Measurements from ENCODE around the gene C21orf58.

The C21orf58 gene

DNA sequence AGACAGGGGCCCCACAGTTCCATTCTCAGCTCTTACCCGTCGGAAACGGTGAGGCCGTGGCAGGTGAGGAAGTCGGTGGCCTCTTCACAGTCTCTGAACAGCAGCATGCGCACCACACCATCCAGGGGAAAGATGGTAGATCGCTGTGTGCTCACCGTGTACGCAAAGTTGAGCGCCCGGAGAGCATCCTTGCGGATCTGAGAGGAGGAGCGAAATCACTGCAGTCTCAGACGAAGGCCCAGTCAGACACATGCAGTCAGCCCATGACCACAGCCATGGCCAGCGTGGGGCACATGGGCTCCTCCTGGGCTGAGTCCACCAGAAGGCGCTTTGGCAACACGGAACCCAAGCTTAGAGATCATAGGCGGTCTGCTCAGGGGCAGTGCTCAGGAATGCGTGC, 56.7 kb downstream of the C21orf58 start:
- no peak overlapping the region for H3K4me3 ChIP-seq (ENCODE audit: insufficient read length, low read depth)

DNA sequence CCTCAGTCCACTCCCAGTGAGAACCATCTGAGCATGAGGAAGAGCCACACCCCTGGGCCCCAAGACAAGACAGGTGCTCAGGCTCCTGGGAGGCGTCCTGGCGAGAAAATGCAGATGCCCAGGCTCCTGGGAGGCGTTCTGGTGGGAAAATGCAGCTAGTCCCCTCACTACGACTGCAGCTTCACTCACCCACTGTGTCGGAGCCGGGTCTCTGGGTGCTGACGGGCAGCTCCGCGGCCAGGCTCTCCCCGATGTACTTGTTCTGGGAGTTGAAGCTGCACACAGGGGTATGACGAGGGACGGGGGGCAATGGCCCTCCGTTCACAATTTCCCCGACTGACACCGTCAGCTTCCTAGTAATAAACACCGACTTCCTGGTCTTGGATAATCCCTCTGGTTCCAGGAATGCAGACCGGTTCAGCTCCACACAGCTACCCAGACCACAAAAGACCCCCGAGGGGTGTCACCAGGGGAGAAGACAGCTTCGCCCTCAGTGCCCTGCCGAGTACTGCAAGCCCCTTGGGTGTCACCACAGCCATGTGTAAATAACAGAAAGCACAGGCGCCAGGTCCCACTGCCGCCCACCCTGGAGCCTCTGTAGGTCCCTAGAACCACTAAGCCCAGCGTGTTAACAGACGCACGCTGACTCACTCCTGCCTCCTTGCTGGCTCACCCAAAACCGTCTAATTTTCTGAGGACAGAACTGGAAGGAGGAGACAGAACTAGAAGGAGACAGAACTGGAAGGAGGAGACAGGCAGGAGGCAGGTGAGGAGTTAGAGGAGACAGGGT, 57.7 kb downstream of the C21orf58 start:
- Histone ChIP-seq H3K27me3 (ENCODE audit: insufficient read depth, insufficient read length) (no peaks in the 10 kb centered on the region), H3K9me3 (ENCODE audit: insufficient read depth, low read length) (no peaks in the 10 kb centered on the region), H3K9ac (ENCODE audit: insufficient read length, low read depth) (no peak overlapping the region), H3K4me1 (ENCODE audit: insufficient read depth, insufficient read length) (peaks cover 8% of the 10 kb centered on the region), H3K36me3 (ENCODE audit: insufficient read depth, insufficient read length, low read length) (peaks cover 90% of the 10 kb centered on the region), H3K4me3 (ENCODE audit: insufficient read length, low read depth) (no peak overlapping the region)
- TF ChIP-seq SUZ12 (IDR thresholded peaks at IDR 0.05; ENCODE audit: extremely low read depth, insufficient read depth, insufficient read length) (no peak), ZNF274 (IDR thresholded peaks at IDR 0.05; ENCODE audit: low read depth, low read length) (no peak), YY1 (IDR thresholded peaks at IDR 0.05; ENCODE audit: insufficient read depth, insufficient read length) (no peak)
- no peak for DNase-seq (ENCODE audit: low read depth, low spot score)

More for the DNA sequence above, 56.7 kb downstream of the C21orf58 start:
- Histone ChIP-seq H3K27me3 (ENCODE audit: insufficient read depth, insufficient read length) (no peaks in the 10 kb centered on the region), H3K4me1 (ENCODE audit: insufficient read depth, insufficient read length) (peaks cover 8% of the 10 kb centered on the region), H3K9ac (ENCODE audit: insufficient read length, low read depth) (no peak overlapping the region), H3K36me3 (ENCODE audit: insufficient read depth, insufficient read length, low read length) (peaks cover 91% of the 10 kb centered on the region), H3K9me3 (ENCODE audit: insufficient read depth, low read length) (no peaks in the 10 kb centered on the region)
- TF ChIP-seq YY1 (IDR thresholded peaks at IDR 0.05; ENCODE audit: insufficient read depth, insufficient read length), result no peak
- no peak for TF ChIP-seq ZNF274 (IDR thresholded peaks at IDR 0.05; ENCODE audit: low read depth, low read length)
- TF ChIP-seq SUZ12 (IDR thresholded peaks at IDR 0.05; ENCODE audit: extremely low read depth, insufficient read depth, insufficient read length), result no peak
- no peak for DNase-seq (ENCODE audit: low read depth, low spot score)

DNA sequence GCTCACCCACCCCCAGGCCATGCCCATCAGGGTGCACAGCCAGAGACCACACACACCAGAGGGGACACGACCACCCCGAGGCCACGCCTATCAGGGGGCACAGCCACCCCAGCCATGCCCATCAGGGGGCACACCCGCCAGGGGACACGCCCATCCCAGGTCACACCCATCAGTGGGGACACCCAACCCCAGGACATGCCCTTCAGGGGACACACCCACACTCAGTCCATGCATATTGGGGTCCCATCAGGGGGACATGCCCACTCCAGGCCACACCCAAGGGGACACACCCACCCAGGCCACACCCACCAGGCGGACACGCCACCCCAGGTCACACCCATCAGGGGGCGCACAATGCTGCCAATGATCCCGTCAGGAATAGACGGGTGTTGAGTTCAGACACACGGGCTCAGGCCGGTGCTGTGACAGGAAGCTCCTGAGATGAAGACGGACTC, 59.0 kb downstream of the C21orf58 start:
- no peak overlapping the region for H3K4me3 ChIP-seq (ENCODE audit: insufficient read length, low read depth)
- H3K9me3 ChIP-seq (ENCODE audit: insufficient read depth, low read length), result no peaks in the 10 kb centered on the region
- peaks cover 8% of the 10 kb centered on the region for H3K4me1 ChIP-seq (ENCODE audit: insufficient read depth, insufficient read length)
- no peaks in the 10 kb centered on the region for H3K27me3 ChIP-seq (ENCODE audit: insufficient read depth, insufficient read length)
- TF ChIP-seq ZNF274 (IDR thresholded peaks at IDR 0.05; ENCODE audit: low read depth, low read length), result no peak
- TF ChIP-seq SUZ12 (IDR thresholded peaks at IDR 0.05; ENCODE audit: extremely low read depth, insufficient read depth, insufficient read length), result no peak
- TF ChIP-seq YY1 (IDR thresholded peaks at IDR 0.05; ENCODE audit: insufficient read depth, insufficient read length), result no peak
- no peak overlapping the region for H3K9ac ChIP-seq (ENCODE audit: insufficient read length, low read depth)
- H3K36me3 ChIP-seq (ENCODE audit: insufficient read depth, insufficient read length, low read length), result peaks cover 90% of the 10 kb centered on the region
- DNase-seq (ENCODE audit: low read depth, low spot score), result no peak

DNA sequence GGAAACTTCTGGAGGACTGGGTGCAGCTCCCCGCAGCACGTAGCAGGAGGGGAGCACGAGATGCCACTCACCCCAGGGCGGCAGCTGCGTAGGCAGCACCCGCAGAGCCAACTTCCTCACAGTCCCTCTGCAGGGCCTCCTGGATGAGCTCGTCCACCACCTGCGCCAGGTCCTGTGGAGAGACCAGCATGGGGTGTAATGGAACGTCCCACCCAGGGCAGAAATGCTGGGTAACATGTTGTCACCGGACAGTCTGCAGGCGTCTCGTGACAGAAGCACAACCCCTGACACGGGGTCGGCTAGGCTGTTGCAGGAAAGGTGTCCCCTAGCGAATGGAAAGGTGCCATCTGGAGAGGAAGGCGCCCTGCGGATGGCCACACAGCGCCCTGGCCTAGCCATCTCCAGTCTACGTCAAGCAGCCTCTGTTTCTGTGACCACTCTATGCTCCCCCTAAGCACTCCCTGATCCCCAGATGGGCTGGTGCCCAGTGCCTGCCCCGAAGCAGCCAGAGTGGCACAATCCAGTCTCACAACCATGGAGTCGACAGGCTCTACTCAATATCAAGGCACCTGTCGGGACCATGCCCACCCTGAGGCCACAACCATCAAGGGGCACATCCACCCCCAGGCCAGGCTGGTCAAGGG, 59.5 kb downstream of the C21orf58 start:
- Histone ChIP-seq H3K36me3 (ENCODE audit: insufficient read depth, insufficient read length, low read length) (peaks cover 87% of the 10 kb centered on the region), H3K9me3 (ENCODE audit: insufficient read depth, low read length) (no peaks in the 10 kb centered on the region)
- no peak for DNase-seq (ENCODE audit: low read depth, low spot score)

DNA sequence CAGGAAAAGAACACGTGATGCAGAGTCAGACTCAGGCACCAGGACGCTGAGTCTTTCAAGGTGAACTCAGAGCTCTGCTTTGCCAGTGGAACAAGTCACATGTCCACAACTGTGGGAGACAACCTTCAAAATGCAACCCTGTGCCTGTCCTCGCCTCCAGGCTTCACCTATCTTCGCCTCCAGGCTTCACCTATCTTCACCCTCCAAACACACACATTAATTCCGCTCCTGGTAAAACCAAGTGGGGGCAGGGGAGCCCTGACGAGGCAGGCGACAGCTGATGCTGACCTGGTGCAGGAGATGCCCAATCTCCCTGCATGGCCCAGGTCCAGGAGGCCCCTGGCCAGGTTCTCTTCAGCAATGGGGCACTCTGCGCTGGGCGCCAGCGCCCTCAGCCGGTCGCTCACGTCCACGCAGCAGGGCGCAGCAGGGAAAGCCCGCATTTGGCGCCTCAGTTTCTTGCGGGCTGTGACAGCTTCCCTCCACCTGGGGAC, 67.1 kb downstream of the C21orf58 start:
- H3K4me3 ChIP-seq (ENCODE audit: insufficient read length, low read depth), result no peak overlapping the region
- no peaks in the 10 kb centered on the region for H3K27me3 ChIP-seq (ENCODE audit: insufficient read depth, insufficient read length)
- H3K36me3 ChIP-seq (ENCODE audit: insufficient read depth, insufficient read length, low read length), result peaks cover 94% of the 10 kb centered on the region
- H3K9ac ChIP-seq (ENCODE audit: insufficient read length, low read depth), result no peak overlapping the region
- H3K4me1 ChIP-seq (ENCODE audit: insufficient read depth, insufficient read length), result no peaks in the 10 kb centered on the region
- TF ChIP-seq SUZ12 (IDR thresholded peaks at IDR 0.05; ENCODE audit: extremely low read depth, insufficient read depth, insufficient read length), result no peak
- TF ChIP-seq YY1 (IDR thresholded peaks at IDR 0.05; ENCODE audit: insufficient read depth, insufficient read length), result no peak
- TF ChIP-seq ZNF274 (IDR thresholded peaks at IDR 0.05; ENCODE audit: low read depth, low read length), result no peak
- H3K9me3 ChIP-seq (ENCODE audit: insufficient read depth, low read length), result no peaks in the 10 kb centered on the region
- no peak for DNase-seq (ENCODE audit: low read depth, low spot score)

More for the DNA sequence above, 59.5 kb downstream of the C21orf58 start:
- no peak overlapping the region for H3K4me3 ChIP-seq (ENCODE audit: insufficient read length, low read depth)
- H3K4me1 ChIP-seq (ENCODE audit: insufficient read depth, insufficient read length), result peaks cover 8% of the 10 kb centered on the region
- TF ChIP-seq YY1 (IDR thresholded peaks at IDR 0.05; ENCODE audit: insufficient read depth, insufficient read length), result no peak
- TF ChIP-seq SUZ12 (IDR thresholded peaks at IDR 0.05; ENCODE audit: extremely low read depth, insufficient read depth, insufficient read length), result no peak
- TF ChIP-seq ZNF274 (IDR thresholded peaks at IDR 0.05; ENCODE audit: low read depth, low read length), result no peak
- H3K9ac ChIP-seq (ENCODE audit: insufficient read length, low read depth), result no peak overlapping the region
- no peaks in the 10 kb centered on the region for H3K27me3 ChIP-seq (ENCODE audit: insufficient read depth, insufficient read length)

DNA sequence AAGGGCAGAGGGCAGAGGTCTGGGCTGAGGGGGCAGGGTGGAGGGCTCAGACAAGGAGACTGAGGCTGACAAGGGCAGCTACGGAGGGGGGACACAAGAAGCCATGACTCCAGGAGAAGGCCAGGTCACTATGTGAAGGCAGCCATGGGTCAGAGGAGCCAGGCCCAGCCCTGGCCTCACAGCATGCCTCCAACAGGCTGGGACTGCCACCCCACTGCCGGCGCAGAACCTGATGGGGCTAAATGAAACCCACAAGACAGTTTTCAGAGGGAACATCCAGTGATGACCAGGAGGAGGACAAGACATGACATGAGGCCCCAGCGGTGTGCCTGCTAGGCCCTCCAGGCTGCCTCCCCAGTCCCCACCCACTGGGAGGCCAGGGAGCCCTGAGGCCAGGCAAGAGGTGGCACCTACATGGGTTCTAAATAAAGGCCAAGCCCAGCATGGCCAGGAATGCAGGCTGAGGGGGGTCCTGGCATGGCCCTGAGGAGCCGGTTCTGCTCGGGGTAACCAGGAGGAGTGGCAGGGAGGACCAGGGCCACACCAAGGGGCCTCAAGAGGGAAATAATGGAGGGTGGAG, 67.8 kb downstream of the C21orf58 start:
- TF ChIP-seq YY1 (IDR thresholded peaks at IDR 0.05; ENCODE audit: insufficient read depth, insufficient read length) (no peak), ZNF274 (IDR thresholded peaks at IDR 0.05; ENCODE audit: low read depth, low read length) (no peak), SUZ12 (IDR thresholded peaks at IDR 0.05; ENCODE audit: extremely low read depth, insufficient read depth, insufficient read length) (no peak)
- Histone ChIP-seq H3K36me3 (ENCODE audit: insufficient read depth, insufficient read length, low read length) (peaks cover 94% of the 10 kb centered on the region), H3K9ac (ENCODE audit: insufficient read length, low read depth) (no peak overlapping the region), H3K4me1 (ENCODE audit: insufficient read depth, insufficient read length) (no peaks in the 10 kb centered on the region), H3K4me3 (ENCODE audit: insufficient read length, low read depth) (no peak overlapping the region), H3K27me3 (ENCODE audit: insufficient read depth, insufficient read length) (no peaks in the 10 kb centered on the region), H3K9me3 (ENCODE audit: insufficient read depth, low read length) (no peaks in the 10 kb centered on the region)
- no peak for DNase-seq (ENCODE audit: low read depth, low spot score)

DNA sequence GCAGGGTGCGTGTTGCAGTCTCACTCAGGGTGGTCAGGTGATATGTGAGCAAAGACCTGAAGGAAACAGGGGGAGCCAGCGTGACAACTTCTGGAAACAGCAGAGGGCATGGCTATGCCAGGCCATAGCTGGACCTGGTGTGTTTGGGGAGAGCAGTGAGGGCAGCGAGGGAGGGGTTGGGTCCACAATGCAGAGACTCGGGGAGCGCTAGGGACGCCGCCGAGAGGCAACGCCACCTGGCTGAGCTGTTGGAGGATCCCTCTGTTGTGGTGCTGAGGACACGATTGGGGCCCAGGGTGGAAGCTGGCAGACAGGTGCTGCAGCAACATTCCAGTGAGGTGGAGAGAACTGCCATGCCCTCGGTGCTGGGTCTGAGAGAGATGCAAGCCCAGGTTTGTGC, 68.5 kb downstream of the C21orf58 start:
- no peak for TF ChIP-seq YY1 (IDR thresholded peaks at IDR 0.05; ENCODE audit: insufficient read depth, insufficient read length)
- no peak for TF ChIP-seq ZNF274 (IDR thresholded peaks at IDR 0.05; ENCODE audit: low read depth, low read length)
- TF ChIP-seq SUZ12 (IDR thresholded peaks at IDR 0.05; ENCODE audit: extremely low read depth, insufficient read depth, insufficient read length), result no peak
- DNase-seq (ENCODE audit: low read depth, low spot score), result no peak
- no peak overlapping the region for H3K9ac ChIP-seq (ENCODE audit: insufficient read length, low read depth)
- no peaks in the 10 kb centered on the region for H3K4me1 ChIP-seq (ENCODE audit: insufficient read depth, insufficient read length)
- H3K27me3 ChIP-seq (ENCODE audit: insufficient read depth, insufficient read length), result no peaks in the 10 kb centered on the region
- H3K36me3 ChIP-seq (ENCODE audit: insufficient read depth, insufficient read length, low read length), result peaks cover 94% of the 10 kb centered on the region
- H3K9me3 ChIP-seq (ENCODE audit: insufficient read depth, low read length), result no peaks in the 10 kb centered on the region
- H3K4me3 ChIP-seq (ENCODE audit: insufficient read length, low read depth), result no peak overlapping the region
